GM15510 (cell line): Measurements from ENCODE around the gene OASL.

ENCODE experiments used
- POLR2A ChIP-seq: IDR thresholded peaks from 3 replicates; pipeline ENCODE4 v1.6.1; 2011; ENCODE audit warnings: borderline replicate concordance; ENCODE audit not compliant: insufficient read length; ENCODE audit errors: extremely low read depth

OASL gene

DNA sequence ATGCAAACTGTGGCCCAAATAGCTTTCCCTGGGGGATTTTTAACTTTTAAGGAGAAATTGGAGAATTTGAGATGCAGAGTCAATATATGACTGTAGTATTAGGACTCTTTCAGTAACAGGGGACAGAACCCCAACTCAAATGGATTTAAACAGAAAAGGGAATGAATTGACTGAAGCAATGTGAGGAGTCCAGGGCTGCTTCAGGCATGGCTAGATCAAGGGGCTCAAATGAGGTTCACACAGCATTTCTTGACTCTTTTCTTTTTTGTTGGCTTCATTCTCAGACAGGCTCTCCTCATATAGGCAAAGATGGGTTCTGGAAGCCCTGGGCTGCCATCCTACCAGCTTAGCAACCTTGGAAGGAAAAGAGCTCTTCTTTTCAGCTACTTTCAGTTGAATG, 47.1 kb downstream of the OASL start:
- TF ChIP-seq POLR2A: no peak

DNA sequence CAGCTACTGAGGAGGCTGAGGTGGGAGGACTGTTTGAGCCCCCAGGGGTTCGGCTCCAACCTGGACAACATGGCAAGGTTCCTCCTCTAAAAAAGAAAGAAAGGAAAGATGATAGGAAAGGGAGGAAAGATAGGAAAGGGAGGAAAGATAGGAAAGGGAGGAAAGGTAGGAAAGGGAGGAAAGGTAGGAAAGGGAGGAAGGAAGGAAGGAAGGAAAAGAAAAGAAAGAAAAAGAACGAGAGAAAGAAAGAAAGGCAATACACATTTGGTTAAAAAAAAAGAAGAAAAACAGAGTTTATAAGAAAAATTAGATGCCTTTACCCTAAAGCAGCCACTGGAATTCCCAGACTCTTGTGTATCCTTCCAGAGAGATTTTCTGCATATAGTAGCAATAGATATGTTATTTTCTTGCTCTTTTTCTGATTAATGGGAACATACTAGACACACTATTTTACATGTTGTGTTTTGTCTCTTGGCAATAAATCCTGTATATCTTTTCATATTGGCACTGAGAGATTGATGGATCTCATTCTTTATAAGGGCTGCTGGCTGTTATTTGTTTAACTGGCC, 48.5 kb downstream of the OASL start:
- no peak for TF ChIP-seq POLR2A

DNA sequence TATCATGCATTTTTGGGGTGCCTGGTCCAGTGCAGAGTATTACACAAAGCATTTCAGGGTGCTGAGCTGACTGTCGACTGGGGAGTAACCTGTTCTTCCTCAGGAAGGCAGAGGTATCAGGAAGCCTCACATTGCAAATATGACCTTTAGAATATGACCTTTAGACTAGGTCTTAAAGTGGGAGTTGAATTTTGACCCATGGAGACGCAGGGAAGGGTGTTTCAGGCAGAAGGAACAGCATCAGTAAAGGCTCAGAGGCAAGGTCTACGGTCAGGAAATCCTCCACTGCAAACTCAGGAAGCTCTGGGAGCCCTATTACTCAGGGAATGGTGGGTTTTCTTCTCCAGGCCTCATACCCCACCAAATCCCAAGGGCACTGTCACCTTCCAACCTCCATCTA, 49.4 kb downstream of the OASL start:
- TF ChIP-seq POLR2A: no peak

DNA sequence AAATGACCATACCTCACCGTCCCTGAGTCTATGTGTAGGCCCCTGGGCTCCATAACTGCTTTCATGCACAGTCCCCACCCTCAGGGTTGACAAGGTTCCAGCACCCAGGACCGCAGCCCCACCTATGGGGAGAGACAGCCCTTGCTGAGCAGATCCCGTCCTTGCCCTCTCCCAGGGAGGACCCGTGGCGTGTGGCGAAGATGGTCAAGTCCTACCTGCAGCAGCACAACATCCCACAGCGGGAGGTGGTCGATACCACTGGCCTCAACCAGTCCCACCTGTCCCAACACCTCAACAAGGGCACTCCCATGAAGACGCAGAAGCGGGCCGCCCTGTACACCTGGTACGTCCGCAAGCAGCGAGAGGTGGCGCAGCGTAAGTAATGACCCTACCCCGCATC, 50.4 kb downstream of the OASL start:
- no peak for TF ChIP-seq POLR2A

GRCh38 chr12:120988234-120988633, 50.8 kb downstream of the OASL start:
- no peak for TF ChIP-seq POLR2A

DNA sequence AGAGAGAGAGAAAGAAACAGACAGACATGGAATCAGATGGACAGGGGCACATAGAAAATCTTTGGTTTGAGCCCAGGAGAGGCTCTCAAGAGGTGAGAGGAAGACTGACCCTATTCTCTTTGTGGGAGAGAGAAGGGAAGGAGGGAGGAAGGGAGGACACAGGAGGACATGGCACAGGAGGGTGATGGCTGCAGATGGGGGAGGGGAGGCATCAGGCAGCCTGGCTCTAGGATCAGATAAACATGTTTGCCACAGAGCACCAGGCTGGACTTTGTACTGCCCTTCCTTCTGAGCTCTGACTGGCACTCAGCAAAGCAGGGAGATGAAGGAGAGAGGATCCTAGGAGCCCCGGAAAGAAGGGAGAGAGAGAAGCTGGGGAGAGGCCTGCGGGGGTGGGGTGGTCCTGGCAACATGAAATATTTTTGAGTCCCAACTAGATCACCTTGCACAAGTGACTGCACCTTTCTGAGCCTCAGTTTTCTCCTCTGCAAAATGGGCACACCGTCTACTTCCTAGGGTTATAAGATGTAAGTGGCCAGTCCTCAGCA, 54.6 kb downstream of the OASL start:
- TF ChIP-seq POLR2A: no peak

DNA sequence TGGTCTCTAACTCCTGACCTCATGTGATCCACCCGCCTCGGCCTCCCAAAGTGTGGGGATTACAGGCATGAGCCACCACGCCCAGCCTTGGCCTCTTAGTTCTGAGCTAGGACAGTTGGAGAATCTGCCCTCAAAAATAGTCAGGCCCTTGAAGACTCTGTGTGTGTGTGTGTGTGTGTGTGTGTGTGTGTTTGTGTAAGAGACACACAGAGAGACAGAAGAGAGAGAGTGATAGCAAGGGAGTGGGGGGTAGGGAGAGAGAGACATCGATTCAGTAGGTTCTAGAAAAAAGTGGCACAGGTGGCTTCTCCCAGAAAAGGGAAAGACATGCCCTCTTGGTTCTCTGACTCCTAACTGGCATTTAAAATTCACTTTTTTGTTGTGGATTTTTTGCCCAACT, 55.3 kb downstream of the OASL start:
- TF ChIP-seq POLR2A: no peak

DNA sequence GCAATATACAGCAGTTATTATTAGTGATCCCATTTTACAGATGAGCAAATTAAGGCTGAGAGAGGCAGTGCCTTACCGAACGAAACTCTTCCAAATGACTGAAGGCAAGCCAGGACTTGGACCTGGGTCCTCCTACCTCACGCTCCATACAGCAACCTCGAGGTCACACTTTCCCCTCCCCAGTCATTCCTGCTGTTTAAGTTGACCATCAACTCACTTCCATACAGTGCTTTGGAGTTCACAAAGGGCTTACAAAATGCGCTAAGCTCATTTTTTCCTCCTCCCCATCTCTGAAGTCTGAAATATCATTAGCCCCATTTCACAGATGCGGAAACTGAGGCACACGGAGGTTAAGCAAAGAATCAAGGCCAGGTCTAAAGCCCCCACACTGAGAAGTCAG, 56.4 kb downstream of the OASL start:
- TF ChIP-seq POLR2A: no peak

DNA sequence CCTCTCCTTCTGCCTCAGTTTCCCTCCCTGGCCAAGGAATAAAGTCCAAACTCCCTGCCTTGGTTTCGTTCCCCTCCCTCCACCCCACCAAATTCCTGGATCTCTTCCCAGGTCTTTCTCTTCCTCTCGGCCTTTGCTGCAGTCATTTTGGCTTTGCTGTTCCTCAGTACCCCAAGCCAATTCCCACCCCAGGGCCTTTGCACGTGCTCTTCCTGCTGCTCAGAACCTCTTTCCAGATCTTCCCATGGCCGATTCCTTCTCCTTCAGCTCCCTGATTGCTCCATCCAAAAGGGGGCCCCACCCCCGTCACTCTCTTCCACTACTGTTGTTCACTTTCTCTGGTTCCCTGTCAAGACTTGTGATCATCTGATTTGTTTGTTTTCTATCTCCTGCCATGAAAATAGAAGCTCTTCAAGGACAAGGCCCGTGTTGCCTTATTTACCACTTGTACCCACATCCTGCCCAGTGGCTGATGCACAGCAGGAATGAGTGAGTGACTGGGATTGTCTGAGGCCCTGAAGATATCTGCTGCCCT, 57.6 kb downstream of the OASL start:
- no peak for TF ChIP-seq POLR2A

DNA sequence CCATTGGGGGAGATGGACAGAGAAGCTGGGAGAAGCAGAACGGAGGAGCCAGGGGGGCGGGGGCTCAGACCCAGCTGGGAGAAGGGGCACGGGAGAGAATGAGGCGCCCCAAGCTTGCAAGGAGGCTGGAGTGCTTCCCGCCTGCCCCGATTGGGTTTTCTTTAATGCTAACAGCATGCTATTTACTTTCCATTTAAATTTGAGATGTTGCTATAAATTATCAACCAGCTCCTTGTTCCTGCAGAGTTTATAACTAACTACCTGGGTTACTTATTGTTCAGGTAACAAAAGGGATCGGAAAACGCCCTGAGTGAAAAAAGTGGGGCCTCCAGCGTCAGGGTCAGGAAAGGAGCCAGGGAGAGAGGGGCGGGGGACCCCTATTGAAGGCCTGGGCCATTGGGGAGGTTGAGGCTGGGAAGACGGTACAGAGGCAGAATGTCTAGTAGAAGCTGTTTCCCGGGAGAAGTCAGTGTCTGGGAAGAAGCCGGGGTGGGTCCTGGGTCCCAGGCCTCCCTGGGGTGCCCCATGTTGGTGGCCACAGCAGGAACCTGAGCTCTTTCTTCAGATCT, 58.2 kb downstream of the OASL start:
- no peak for TF ChIP-seq POLR2A

DNA sequence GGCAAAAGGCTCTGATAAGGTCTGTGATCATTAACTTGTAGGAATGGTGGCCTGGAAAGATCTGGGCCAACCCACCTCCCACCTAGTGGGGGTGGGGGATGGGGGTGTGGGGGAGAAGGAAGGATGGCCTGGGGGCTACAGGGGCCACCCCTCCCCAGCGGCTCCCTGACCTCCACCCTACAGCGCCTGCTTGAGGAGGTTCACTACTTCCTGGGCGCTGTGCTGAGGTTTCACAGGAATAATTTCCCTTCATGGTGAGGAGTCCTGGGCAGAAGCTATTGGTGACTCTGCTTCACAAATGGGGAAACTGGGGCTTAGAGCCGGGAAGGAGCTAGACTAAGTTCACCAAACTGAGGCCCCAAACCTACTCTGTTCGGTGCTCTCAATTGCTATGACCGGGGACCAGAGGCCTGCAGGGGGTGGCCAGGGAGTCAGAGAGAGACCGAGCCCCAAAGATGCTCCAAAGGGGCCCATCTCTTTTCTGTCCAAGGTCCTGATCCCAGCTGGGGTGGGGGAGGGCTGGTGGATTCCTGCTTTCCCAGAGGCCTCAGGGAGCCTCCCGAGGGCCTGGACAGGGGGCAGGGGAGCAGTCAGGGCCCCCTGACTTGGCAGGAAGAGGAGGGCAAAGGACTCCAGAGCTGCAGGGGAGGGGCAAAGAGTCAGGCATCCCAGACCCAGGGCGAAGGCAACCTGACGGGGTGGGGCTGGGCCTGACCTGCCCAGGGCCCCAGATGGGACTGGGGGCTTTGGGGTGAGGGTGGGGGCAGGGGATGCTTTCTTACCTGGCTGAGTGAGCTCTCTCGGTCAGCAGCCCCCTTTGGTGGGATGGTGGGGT, 59.0 kb downstream of the OASL start:
- no peak for TF ChIP-seq POLR2A

GRCh38 chr12:120979220-120979861, 59.7 kb downstream of the OASL start:
- TF ChIP-seq POLR2A: no peak

- no peak for TF ChIP-seq POLR2A
Measured at GRCh38 chr12:120978296-120979219, 60.5 kb downstream of the OASL start, which contains the start of gene HNF1A. TSS of gene HNF1A (plus strand) at chr12:120978543. CDS start at chr12:120978769, 226 bp downstream.
